GM20000 (cell line): ENCODE measurements around the gene BCAS1.

Source experiments
- DNase-seq: peaks from one replicate; pipeline ENCODE4 v3.0.0; 2012; ENCODE audit warnings: low spot score
- TF ChIP-seq, protein P1 (sequence below): IDR thresholded peaks from 2 replicates; pipeline ENCODE4 v1.5.1; 2012; ENCODE audit warnings: mild to moderate bottlenecking, control low read depth; ENCODE audit errors: extremely low read depth, missing control alignments

Gene BCAS1

DNA sequence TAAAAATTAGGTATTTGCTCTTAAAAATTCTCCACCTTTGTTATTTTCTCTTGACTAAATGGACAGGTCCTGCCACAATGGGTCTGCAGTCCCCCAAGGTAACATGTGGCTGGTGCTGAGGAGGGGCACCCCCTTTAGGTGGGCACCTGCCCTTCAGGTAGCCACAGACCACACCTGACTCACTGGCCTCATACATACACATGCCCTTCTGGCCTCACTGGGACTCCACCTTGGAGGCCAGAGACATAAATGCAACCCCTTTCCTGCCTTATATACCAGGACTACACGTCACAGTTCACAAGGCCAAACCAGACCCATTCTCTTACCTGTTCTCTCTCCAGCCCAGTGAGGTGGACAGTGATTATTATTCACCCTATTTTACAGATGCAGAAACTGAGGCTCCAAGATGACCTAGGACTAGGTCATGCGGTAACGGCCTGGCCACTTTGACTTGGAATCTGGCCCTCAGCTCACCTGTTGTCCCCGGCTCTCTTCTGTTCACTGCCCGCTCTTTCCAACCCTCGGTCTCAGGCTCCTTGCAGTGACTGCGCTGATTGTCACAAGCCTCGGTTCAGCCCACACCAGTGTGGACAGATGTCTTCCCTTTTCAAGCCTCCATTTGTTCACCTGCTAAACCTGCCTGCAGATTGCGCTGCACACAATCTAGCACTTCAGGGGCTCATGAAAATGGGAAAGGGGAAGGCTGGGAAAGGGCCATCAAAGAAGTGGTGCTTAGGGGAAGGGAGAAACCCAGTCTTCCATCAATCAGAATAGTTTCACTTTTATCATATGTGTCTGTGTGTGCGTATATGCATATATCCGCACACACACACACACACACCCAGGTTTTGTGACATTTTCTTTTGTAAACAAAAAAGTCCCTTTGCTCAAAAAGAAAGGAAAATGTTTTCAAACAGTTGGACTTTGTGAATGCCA, 121.7 kb downstream of the BCAS1 start:
- TF ChIP-seq, protein P1, sequence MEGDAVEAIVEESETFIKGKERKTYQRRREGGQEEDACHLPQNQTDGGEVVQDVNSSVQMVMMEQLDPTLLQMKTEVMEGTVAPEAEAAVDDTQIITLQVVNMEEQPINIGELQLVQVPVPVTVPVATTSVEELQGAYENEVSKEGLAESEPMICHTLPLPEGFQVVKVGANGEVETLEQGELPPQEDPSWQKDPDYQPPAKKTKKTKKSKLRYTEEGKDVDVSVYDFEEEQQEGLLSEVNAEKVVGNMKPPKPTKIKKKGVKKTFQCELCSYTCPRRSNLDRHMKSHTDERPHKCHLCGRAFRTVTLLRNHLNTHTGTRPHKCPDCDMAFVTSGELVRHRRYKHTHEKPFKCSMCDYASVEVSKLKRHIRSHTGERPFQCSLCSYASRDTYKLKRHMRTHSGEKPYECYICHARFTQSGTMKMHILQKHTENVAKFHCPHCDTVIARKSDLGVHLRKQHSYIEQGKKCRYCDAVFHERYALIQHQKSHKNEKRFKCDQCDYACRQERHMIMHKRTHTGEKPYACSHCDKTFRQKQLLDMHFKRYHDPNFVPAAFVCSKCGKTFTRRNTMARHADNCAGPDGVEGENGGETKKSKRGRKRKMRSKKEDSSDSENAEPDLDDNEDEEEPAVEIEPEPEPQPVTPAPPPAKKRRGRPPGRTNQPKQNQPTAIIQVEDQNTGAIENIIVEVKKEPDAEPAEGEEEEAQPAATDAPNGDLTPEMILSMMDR: no peak

DNA sequence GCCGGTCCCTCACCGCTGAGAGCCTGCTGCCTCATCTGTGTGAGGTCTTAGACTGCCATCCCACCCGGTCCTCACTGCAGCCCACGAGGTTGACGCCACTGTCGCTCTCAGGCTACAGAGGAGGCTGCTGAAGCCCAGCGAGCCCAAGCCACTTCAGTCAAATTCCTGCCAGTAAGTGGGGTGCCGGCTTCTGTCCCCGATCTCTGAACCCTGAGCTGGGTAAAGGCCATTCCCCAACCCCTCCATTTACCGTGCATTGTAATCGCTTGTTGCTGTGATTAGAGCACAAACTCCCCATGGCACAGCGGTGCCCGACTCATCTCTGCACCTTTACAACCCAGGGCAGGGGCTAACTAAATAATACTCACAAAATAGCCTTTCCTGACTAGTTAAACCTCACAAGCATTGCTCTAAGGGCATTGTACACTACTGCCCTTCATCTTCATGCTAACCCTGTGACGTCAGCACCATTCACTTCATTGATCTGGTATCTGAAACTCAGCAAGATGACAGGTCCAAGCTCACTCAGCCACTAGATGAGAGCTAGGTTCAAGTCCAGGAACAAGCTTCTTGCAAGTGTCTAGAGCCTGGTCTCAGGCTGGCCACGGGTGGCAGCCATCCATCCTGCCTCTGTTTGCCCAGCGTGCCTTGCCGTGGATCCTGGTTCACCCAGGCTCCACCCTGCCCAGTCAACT, 122.7 kb downstream of the BCAS1 start:
- DNase-seq: no peak
- TF ChIP-seq, protein P1: no peak

More for the DNA sequence above, 121.7 kb downstream of the BCAS1 start:
- DNase-seq: no peak

DNA sequence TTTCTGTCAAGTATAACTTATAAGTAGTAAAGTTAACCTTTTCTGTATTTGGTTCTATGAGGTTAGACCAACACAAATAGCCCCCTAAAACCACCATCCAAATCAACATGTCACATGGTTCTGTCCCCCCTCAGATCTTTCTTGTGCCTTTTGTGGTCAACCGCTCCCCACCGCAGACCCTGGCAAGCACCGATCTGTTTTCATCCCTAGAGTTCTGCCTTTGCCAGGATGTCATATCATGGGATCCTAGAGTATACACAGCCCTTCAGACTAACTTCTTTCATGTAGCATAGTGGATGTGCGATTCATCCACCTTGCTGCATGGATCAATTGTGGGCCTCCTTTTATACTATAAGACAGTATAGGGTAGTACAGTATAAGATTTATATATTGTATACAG, 124.3 kb downstream of the BCAS1 start:
- TF ChIP-seq, protein P1: no peak
- DNase-seq: no peak

DNA sequence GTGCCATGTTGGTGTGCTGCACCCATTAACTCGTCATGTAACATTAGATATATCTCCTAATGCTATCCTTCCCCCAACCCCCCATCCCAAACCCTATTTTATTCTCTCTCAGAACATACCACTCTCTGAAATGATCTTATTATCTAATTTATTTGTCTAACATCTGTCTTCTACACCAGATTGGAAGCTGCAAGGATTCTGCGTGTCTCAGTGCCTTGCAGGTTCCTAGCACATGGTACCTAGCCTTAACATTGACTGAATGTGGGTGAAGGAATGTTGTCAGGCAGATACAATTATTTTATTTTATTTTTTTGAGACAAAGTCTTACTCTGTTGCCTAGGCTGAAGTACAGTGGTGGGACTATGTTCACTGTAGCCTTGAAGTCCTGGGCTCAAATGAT, 124.9 kb downstream of the BCAS1 start:
- no peak for DNase-seq
- TF ChIP-seq, protein P1: no peak

DNA sequence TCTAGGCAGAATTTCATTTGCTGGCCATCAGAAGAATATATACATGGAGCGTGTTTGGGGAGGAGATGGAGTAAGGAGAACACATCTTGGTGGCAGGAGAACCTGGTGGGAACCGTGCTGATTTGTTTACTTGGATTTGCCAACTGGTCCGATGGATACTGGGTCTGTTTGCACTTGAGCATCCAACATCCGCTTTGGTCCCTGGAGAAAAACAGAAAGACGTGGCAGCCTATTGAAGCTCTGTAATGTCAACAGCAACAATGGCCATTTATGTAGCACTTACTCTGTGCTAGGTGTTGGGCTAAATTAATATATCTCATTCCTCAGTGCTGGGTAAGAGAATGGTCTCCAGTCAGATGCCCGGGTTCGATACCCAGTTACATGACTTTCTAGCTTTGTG, 125.6 kb downstream of the BCAS1 start:
- no peak for DNase-seq
- TF ChIP-seq, protein P1: no peak

DNA sequence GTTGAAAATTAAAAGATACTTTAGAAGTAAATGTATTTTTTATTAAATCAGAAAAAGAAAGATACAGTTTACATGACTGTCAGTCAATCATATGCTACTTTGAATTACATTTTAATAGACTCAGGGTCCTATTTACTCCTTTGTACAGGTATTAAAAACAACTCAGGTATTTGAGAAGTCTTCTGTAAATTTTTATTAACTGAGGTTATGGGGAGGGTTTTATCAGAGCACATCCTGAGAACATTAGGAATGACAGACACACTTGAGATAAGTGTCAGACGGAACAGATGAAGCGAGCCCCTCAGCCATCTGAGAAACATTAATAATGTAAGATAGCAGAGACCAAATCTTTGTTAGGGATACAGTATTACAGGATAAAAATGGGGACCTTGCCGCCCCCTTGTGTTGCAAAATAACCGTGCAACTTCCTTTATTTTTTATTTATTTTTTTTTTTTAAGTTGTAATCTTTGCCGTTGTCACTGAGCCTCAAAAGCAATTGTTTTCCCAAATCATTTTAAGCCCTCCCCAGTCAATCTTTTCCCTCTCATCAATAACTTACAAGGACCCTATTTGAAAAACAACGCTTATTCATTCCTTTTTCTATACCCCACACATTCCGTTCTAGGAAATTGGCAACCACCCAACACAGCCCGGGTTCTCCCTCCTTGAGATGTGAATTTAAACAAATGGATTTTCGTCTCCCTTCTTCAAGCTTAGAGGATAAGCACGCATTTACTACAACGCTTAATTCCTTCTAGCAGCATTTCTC, 126.7 kb downstream of the BCAS1 start:
- TF ChIP-seq, protein P1: no peak
- DNase-seq: peak; percentile 37
